Lower lobe of right lung (tissue), 2 donors: ENCODE results near the gene SUSD1. TPM values are rescaled to one million over a fixed set of nuclear protein-coding genes. Genes with fewer than 3 reads are reported as not detected.

ENCODE experiments used
- ATAC-seq, 2 donors: fragments of 200-7000 bp; cut with Tn5 transposase; one replicate each; pipeline ENCODE4 v1.9.1; 2020 to 2022; ENCODE audit warnings: mild to moderate bottlenecking in 2 of 2, moderate library complexity in 2 of 2
- DNase-seq: peaks from one replicate; pipeline ENCODE4 v3.0.0-alpha.2; 2020
- H3K27ac ChIP-seq: fragments of 200-600 bp; one replicate; pipeline ENCODE4 v1.8.0; 2022
- H3K27me3 ChIP-seq: fragments of 200-600 bp; one replicate; pipeline ENCODE4 v1.8.0; 2022; ENCODE audit warnings: low read depth
- H3K36me3 ChIP-seq: fragments of 200-600 bp; one replicate; pipeline ENCODE4 v1.8.0; 2022; ENCODE audit warnings: mild to moderate bottlenecking
- H3K4me1 ChIP-seq: fragments of 200-600 bp; one replicate; pipeline ENCODE4 v1.8.0; 2022
- H3K4me3 ChIP-seq: fragments of 200-600 bp; one replicate; pipeline ENCODE4 v1.8.0; 2022; ENCODE audit warnings: mild to moderate bottlenecking
- H3K9me3 ChIP-seq: fragments of 200-600 bp; one replicate; pipeline ENCODE4 v1.8.0; 2022
- intact Hi-C: fragments of 100-400 bp; cut with DNase I; formaldehyde crosslinking; loops from one replicate; pipeline ENCODE4 v1.11.0; 2022
- total RNA-seq: library from RNA; stranded (reverse); fragmentation: NEBNext Ultra II Directional; extraction: Animal tissue kit (Norgen Biotek cat#: 25700); gene quantifications from one replicate; pipeline ENCODE4 v1.2.1, GENCODE V29; 2021
- TF ChIP-seq, protein P1 (sequence below): fragments of 200-600 bp; IDR thresholded peaks from one replicate; pipeline ENCODE4 v1.8.0; 2022; ENCODE audit warnings: antibody characterized with exemption, mild to moderate bottlenecking
- donor health status: DM: no; HTN: yes; CAD: no; lungs with severe emphysema.

The SUSD1 gene
- total RNA-seq, 1 donor from 2014 or later, result 49.4 TPM

DNA sequence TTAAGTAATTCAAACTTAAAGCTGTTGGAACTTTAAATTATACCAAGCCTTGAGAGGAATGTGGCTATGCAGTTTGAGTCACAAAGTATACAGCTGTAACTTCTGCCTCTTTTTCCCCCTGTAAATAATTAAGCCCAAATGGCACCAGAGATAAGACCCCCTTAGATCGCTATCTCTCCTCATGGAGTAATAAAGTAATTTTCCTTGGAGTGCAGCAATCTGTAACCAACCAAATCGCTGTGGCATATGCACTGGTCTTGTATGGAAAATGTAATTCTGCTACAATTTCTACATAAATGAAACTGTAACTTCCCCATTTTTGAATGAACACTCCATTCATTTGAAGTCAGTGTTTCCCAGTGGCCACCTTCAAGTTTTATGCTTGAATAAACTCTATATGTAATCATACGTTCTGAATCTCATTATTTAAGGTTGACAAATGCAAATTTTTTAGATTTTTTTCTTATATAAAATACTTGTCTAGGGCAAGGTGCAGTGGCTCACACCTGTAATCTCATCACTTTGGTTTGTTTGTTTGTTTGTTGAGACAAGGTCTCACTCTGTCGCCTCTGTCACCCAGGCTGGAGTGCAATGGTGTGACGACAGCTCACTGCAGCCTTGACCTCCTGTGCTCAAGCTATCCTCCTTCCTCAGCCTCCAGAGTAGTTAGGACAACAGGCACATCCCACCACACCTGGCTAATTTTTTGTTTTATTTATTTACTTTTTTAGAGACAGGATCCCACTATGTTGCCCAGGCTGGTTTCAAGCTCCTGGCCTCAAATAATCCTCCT lies 12.3 kb downstream of the SUSD1 start:
- H3K4me1 ChIP-seq, result peaks cover 6% of the 10 kb centered on the region
- H3K27me3 ChIP-seq, result no peaks in the 10 kb centered on the region
- no peak overlapping the region for H3K27ac ChIP-seq
- H3K4me3 ChIP-seq, result no peak overlapping the region
- no peaks in the 10 kb centered on the region for H3K9me3 ChIP-seq
- ATAC-seq (no peak), DNase-seq (no peak)
- intact Hi-C loops, result no loop called here
- no peaks in the 10 kb centered on the region for H3K36me3 ChIP-seq
- TF ChIP-seq, protein P1, sequence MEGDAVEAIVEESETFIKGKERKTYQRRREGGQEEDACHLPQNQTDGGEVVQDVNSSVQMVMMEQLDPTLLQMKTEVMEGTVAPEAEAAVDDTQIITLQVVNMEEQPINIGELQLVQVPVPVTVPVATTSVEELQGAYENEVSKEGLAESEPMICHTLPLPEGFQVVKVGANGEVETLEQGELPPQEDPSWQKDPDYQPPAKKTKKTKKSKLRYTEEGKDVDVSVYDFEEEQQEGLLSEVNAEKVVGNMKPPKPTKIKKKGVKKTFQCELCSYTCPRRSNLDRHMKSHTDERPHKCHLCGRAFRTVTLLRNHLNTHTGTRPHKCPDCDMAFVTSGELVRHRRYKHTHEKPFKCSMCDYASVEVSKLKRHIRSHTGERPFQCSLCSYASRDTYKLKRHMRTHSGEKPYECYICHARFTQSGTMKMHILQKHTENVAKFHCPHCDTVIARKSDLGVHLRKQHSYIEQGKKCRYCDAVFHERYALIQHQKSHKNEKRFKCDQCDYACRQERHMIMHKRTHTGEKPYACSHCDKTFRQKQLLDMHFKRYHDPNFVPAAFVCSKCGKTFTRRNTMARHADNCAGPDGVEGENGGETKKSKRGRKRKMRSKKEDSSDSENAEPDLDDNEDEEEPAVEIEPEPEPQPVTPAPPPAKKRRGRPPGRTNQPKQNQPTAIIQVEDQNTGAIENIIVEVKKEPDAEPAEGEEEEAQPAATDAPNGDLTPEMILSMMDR, result no peak

DNA sequence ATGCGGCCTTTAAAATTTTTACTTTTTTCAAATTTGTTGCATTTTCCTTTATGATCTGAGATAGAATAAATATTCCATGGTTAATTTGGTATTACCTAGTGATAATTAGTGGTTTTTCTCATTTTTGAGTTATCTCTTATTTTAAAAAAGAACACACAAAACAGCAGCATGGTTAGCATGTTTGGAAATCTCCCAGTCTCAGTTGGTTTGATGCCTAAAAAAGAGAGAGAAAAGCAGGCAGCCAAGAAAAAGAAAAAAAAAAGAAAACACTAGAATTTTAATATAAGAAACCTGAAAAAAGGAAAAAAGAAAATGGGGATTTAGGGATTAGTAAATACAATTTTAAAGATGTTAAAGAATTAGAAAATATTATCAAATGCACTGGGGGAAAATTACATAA lies 15.3 kb downstream of the SUSD1 start:
- Histone ChIP-seq H3K27ac (no peak overlapping the region), H3K36me3 (no peaks in the 10 kb centered on the region), H3K4me3 (no peak overlapping the region), H3K27me3 (no peaks in the 10 kb centered on the region), H3K9me3 (no peaks in the 10 kb centered on the region), H3K4me1 (no peaks in the 10 kb centered on the region)
- ATAC-seq, result no peak
- no peak for DNase-seq
- intact Hi-C loops, result no loop called here
- TF ChIP-seq, protein P1, result no peak

- intact Hi-C loops, result no loop called here
Observed at GRCh38 chr9:112158656-112159367, 16.3 kb downstream of the SUSD1 start.

DNA sequence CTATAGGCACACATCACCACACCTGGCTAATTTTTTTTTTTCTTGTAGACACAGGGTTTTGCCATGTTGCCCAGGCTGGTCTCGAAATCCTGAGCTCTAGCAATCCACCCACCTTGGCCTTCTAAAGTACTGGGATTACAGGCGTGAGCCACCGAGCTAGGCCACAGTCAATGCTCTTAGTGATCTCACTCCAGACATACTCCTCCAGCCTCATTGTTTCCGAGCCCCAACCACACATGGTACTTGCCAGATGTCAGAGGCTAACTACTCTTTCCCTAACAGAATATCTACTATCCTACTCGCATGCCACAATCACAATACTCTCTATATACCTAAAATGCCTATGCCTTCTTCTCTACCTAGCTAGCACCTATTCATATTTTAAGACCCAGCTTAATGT lies 17.1 kb downstream of the SUSD1 start:
- no peaks in the 10 kb centered on the region for H3K4me1 ChIP-seq
- TF ChIP-seq, protein P1, result no peak
- no peak overlapping the region for H3K4me3 ChIP-seq
- intact Hi-C loops, result no loop called here
- ATAC-seq (no peak), DNase-seq (no peak)
- H3K36me3 ChIP-seq, result no peaks in the 10 kb centered on the region
- no peaks in the 10 kb centered on the region for H3K9me3 ChIP-seq
- H3K27me3 ChIP-seq, result no peaks in the 10 kb centered on the region
- no peak overlapping the region for H3K27ac ChIP-seq

More at GRCh38 chr9:112158656-112159367, 16.3 kb downstream of the SUSD1 start:
- Histone ChIP-seq H3K36me3 (no peaks in the 10 kb centered on the region), H3K4me3 (no peak overlapping the region), H3K4me1 (no peaks in the 10 kb centered on the region), H3K27ac (no peak overlapping the region), H3K9me3 (no peaks in the 10 kb centered on the region), H3K27me3 (no peaks in the 10 kb centered on the region)
- TF ChIP-seq, protein P1, result no peak
- DNase-seq (no peak), ATAC-seq (no peak)

DNA sequence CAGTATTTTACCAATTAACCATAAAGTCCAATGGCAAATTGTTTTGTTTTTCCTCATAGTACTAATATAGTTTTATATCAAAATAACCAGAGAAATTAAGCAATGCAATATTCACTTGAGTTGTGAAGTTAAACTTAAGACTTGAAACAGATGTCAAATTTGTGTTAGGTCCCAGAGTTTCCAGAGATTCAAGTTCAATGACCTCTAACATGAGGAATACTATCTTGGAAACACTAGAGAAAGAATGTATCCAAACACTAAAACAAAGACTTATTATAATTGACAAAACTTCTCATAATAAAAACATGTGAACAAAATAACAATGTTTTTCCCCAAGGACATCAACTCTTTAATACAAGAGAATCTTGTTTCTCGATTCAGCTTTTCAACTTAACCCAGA lies 18.0 kb downstream of the SUSD1 start:
- no peak overlapping the region for H3K4me3 ChIP-seq
- no peaks in the 10 kb centered on the region for H3K9me3 ChIP-seq
- H3K27ac ChIP-seq, result no peak overlapping the region
- no peak for ATAC-seq
- DNase-seq, result no peak
- H3K4me1 ChIP-seq, result no peaks in the 10 kb centered on the region
- intact Hi-C loops, result no loop called here
- TF ChIP-seq, protein P1, result no peak
- H3K36me3 ChIP-seq, result no peaks in the 10 kb centered on the region
- H3K27me3 ChIP-seq, result no peaks in the 10 kb centered on the region
